ENCODE measurements around the gene TDRD6. TPM values are rescaled to one million over a fixed set of nuclear protein-coding genes. Genes with fewer than 3 reads are reported as not detected.
A peak's percentile ranks its signal among the peaks of the same experiment; 100 is the strongest.

Gene TDRD6
- total and polyA plus RNA-seq, 3 donors from 2014 or later = 28.1 to 51.3 (median 42.2) TPM

GRCh38 chr6:46655803-46656202, 31.9 kb upstream of the TDRD6 start:
- 73 to 75% methylated on average over 6 of the region's 6 CpGs for WGBS, 2 donors
- no peaks in the 10 kb centered on the region for H3K4me1 ChIP-seq
- TF ChIP-seq CTCF (IDR thresholded peaks at IDR 0.05) = no peak
- no peak for TF ChIP-seq POLR2A (IDR thresholded peaks at IDR 0.05)
- no peaks in the 10 kb centered on the region for H3K27me3 ChIP-seq
- H3K36me3 ChIP-seq (ENCODE audit: low read depth, missing control alignments) = no peaks in the 10 kb centered on the region
- no peaks in the 10 kb centered on the region for H3K9me3 ChIP-seq
- intact Hi-C loops (cut with DNase I; ENCODE audit: low total_unique reads) = no loop called here
- DNase-seq = peak; percentile 29
- no peak overlapping the region for H3K27ac ChIP-seq
- H3K4me3 ChIP-seq = no peak overlapping the region

DNA sequence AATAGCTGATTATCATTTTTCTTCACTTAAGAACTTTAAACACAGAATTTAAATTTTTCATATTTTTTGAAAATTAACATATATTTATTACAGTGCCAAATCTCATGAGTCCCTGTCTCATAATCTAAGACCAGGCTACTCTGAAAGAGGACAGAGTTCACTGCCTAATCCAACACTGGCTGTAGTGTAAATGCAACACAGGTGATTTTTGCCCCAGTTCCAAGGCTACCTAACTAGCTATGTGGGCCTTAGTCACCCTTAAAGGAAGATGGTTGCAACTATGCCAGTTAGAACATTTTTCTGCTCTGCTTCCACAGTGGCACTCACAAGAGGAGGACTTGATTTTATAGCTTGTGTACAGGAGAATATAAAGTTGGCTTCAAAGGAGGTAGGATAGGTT, 30.0 kb upstream of the TDRD6 start:
- Histone ChIP-seq H3K36me3 (ENCODE audit: low read depth, missing control alignments) (no peaks in the 10 kb centered on the region), H3K4me1 (no peaks in the 10 kb centered on the region), H3K27ac (no peak overlapping the region), H3K27me3 (no peaks in the 10 kb centered on the region), H3K9me3 (no peaks in the 10 kb centered on the region), H3K4me3 (no peak overlapping the region)
- intact Hi-C loops (cut with DNase I; ENCODE audit: low total_unique reads) = no loop called here
- no peak for TF ChIP-seq POLR2A (IDR thresholded peaks at IDR 0.05)
- no peak for DNase-seq

- Histone ChIP-seq H3K4me1 (no peaks in the 10 kb centered on the region), H3K9me3 (no peaks in the 10 kb centered on the region), H3K27ac (no peak overlapping the region), H3K36me3 (ENCODE audit: low read depth, missing control alignments) (no peaks in the 10 kb centered on the region), H3K27me3 (no peaks in the 10 kb centered on the region), H3K4me3 (no peak overlapping the region)
- intact Hi-C loops (cut with DNase I; ENCODE audit: low total_unique reads) = no loop called here
- no peak for TF ChIP-seq CTCF (IDR thresholded peaks at IDR 0.05)
- TF ChIP-seq POLR2A (IDR thresholded peaks at IDR 0.05) = no peak
- 72 to 83% methylated on average over 2 of the region's 2 CpGs for WGBS, 2 donors
- DNase-seq = no peak
Measured at GRCh38 chr6:46661483-46661882, 26.2 kb upstream of the TDRD6 start.

- DNase-seq = no peak
- no peaks in the 10 kb centered on the region for H3K36me3 ChIP-seq (ENCODE audit: low read depth, missing control alignments)
- TF ChIP-seq CTCF (IDR thresholded peaks at IDR 0.05) = no peak
- no peak for TF ChIP-seq POLR2A (IDR thresholded peaks at IDR 0.05)
- no peak overlapping the region for H3K4me3 ChIP-seq
- no peak overlapping the region for H3K27ac ChIP-seq
- 93 to 96% methylated on average over 2 of the region's 2 CpGs for WGBS, 2 donors
- H3K9me3 ChIP-seq = no peaks in the 10 kb centered on the region
- no peaks in the 10 kb centered on the region for H3K27me3 ChIP-seq
- no peaks in the 10 kb centered on the region for H3K4me1 ChIP-seq
- intact Hi-C loops (cut with DNase I; ENCODE audit: low total_unique reads) = no loop called here
Measured at GRCh38 chr6:46667377-46667776, 20.3 kb upstream of the TDRD6 start.

DNA sequence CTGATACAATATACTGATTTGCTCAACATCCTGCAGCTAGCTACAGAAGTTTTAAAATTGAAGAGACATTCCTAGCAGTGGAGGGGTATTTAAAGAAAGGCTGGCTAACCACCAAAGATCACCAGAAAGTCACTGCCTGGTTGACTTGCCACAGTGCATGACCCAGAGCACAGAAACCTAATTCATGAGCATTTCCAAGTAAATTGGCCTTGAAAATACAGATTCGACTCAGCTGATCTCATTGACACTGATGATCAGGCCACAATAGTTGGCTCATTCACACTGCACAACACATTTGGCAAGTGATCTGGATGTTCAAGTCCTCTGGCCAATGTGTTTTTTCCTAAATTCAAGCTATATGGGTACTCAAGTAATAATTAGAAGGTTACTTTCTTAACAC, 13.3 kb upstream of the TDRD6 start:
- Histone ChIP-seq H3K9me3 (no peaks in the 10 kb centered on the region), H3K27ac (no peak overlapping the region), H3K27me3 (no peaks in the 10 kb centered on the region), H3K36me3 (ENCODE audit: low read depth, missing control alignments) (no peaks in the 10 kb centered on the region), H3K4me3 (no peak overlapping the region), H3K4me1 (no peaks in the 10 kb centered on the region)
- DNase-seq = no peak
- 33 to 40% methylated on average over 1 of the region's 1 CpG for WGBS, 2 donors
- intact Hi-C loops (cut with DNase I; ENCODE audit: low total_unique reads) = no loop called here
- no peak for TF ChIP-seq CTCF (IDR thresholded peaks at IDR 0.05)
- no peak for TF ChIP-seq POLR2A (IDR thresholded peaks at IDR 0.05)

Data from testis (tissue), 3 donors.